GM12874 (cell line): ENCODE results near the gene TP53I13.

Experiments used
- TF ChIP-seq, protein P1 (sequence below): IDR thresholded peaks from 2 replicates; pipeline ENCODE4 v1.5.1; 2011; ENCODE audit warnings: low read depth, mild to moderate bottlenecking, control low read depth, low read length, moderate library complexity; ENCODE audit not compliant: insufficient read depth

TP53I13 gene

DNA sequence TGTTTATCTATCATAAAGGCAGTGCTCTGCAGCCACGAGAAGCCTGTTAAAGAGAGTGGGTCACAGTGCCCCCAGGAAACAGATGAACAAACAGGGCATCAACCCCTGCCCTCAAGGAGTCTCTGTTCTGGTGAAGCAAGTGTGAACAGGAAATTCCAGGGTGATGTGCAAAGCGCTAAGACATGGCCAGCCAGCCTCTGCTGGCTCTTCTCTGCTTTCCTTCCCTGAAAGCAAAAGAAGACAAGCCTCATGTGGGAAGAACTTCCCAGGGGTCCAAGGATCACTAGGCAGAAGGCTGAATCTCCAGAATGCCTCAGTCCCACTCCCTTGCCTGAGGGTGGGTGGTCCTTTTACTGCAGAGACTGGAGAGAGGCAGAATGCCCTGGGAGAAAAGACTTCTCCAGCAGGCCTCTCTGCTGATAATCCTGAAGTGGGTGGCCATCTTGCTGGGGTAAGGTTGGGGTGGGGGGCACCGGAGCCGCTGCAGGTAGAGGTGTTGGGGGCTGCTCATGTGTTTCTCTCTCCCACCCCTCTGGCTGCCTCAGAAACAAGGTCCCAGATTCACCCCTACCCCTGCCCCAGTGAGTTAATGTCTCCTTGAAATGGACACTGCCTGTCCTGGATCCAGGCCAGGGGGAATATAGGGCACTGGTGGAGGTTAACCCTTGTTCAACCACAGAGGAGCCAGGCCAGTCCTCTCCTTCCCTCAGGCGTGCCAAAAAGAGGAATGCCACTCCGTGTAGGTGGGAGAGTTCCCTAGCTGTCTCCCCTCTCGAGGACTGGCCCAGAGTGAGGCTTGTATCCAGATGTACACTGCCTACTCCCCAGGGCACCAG, 26.8 kb downstream of the TP53I13 start:
- TF ChIP-seq, protein P1, sequence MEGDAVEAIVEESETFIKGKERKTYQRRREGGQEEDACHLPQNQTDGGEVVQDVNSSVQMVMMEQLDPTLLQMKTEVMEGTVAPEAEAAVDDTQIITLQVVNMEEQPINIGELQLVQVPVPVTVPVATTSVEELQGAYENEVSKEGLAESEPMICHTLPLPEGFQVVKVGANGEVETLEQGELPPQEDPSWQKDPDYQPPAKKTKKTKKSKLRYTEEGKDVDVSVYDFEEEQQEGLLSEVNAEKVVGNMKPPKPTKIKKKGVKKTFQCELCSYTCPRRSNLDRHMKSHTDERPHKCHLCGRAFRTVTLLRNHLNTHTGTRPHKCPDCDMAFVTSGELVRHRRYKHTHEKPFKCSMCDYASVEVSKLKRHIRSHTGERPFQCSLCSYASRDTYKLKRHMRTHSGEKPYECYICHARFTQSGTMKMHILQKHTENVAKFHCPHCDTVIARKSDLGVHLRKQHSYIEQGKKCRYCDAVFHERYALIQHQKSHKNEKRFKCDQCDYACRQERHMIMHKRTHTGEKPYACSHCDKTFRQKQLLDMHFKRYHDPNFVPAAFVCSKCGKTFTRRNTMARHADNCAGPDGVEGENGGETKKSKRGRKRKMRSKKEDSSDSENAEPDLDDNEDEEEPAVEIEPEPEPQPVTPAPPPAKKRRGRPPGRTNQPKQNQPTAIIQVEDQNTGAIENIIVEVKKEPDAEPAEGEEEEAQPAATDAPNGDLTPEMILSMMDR: no peak

DNA sequence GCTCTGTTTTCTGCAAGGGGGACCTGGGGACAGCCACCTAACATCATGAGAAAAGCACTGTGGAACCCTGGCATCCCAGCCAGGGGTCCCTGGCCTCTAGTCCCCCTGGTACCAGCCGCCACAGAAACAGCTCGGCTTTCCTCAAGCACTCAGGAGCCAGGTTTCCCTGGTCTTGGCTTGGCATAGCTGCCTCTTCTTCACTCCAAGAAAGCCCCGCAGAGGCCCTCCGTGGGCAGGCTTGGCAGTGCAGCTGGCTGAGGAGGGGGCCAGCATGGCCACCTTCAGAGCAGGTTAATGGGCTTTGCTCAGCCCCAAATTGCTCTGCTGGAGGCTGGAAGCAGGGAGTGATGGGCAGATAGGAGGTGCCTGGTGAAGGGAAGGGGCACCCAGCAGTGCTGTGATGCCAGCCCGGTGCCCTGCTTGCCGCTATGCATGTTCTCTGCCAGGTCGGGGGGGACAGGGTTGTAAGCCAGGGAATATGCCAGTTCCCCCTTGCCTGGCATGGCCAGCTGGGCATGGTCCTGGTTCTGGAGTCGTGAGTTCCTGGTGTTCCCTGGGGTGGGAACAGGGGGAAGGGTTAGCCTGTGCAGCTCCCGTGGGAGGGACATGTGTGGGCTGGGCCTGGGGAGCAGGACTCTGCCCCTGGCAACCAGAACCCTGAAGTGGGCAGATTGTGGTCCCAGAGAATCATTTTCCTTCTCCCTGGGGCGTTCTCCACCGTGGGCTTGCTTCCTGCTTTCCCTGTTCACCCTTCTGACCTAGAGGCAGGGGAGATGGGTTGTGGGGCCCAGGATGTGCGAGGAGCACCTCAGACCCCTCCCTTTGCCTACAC, 27.7 kb downstream of the TP53I13 start:
- TF ChIP-seq, protein P1: no peak

DNA sequence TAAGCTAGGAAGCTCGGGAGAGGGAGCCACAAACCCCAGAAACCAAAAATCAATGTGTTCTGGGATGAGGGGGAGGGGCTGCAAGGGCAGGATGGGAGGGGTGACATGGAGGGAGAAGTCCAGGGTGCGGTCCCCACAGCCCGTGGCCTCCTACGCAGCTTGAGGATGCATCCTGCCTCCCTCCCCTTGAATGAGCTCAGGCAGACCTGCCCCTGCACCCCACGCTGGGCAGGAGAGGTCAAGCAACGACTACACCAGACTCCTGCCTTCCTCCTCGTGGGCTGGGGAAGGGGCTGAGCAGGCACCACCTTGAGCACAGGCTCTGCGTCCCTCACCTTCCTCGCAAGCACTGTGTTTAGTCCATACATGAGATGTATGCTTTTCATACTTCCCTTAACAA, 28.3 kb downstream of the TP53I13 start:
- TF ChIP-seq, protein P1: no peak

DNA sequence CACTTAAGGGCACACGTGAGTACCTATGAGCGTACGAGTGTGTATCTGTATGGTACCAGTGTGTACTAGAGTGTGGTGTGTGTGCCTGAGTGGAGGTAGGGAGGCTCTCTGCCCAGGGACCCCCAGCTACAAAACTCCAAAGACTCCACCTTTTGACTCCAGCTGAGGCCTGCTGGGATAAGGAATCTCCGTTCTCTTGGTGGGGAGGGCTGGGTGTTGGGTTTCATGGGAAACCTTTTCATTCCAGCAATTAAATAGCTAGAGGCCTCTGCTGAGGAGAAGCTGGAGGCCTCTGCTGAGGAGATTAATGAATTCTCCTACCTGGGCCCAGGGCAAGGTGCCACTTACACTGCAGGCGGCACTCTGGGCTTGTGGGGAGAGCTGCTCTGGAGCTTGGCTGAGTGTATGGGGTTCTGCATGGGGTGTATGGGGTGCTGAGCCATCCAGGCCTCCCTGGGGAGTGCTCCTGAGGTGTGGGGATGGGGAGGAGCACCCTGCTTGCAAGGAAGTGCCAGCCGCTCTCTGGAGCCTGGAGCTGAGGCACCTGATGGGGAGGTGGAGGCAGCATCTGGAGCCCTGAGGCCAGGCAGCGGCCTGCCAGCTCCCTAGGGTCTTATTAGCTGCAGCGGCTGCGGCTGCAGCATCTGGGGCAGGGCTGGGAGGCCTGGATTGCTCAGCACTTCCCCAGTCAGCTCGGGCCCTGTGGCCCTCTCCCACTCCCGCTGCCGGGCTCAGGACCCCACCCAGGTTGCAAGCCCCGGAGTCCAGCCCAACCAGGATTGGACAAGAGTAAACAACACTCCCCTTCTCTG, 29.1 kb downstream of the TP53I13 start:
- TF ChIP-seq, protein P1: no peak

DNA sequence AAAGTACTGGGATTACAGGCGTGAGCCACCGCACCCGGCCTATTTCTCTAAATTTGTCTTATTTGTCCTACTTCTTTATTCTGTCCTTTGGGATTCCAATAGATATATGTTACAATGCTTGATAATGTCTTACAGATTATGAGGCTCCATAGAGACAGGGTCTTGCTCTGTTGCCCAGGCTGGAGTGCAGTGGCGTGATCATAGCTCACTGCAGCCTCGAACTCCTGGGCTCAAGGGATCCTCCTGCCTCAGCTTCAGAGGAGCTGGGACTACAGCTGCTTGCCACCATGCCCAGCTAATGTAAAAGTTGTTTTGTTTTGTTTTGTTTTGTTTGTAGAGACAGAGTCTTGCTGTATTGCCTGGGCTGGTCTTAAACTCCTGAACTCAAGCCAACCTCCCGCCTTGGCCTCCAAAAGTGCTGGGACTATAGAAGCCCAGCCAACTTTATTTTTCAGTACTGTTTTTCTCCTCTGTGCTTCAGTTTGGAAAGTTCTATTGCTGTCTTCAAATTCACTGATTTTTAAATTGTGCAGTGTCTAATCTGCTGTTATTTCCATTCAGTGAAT, 34.7 kb downstream of the TP53I13 start:
- TF ChIP-seq, protein P1: no peak

DNA sequence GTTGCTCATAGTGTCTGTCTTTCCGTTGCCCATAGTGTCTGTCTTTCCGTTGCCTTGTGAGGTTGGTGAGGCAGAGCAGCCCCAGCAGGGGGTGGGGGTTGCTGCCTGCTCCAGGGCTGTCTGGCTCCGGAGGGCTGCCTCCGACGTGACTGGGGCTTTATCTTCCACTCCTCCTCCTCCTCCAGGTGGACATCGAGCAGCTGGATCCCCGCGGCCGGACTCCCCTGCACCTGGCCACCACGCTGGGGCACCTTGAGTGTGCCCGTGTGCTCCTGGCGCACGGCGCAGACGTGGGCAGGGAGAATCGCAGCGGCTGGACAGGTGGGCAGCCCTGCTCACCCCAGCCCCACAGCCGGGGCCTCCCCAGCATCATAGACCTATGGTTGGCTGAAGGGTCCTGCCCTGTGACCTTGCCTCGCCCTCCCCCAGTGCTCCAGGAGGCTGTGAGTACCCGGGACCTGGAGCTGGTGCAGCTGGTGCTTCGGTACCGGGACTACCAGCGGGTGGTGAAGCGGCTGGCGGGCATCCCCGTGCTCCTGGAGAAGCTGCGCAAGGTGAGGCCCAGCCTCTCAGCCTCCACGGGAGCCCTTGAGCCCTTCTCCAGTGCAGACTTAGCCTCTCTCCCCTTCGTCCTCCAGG, 39.2 kb downstream of the TP53I13 start:
- TF ChIP-seq, protein P1: no peak
